Right atrium auricular region (tissue), 2 donors: ENCODE data around the gene SPG21. TPM values are rescaled to one million over a fixed set of nuclear protein-coding genes. Genes with fewer than 3 reads are reported as not detected.

Experiments
- DNase-seq: peaks from one replicate; pipeline ENCODE4 v3.0.0-alpha.2; 2019; ENCODE audit warnings: low spot score
- H3K27ac ChIP-seq, 2 donors: fragments of 200-600 bp; sonication (generic); 1 replicate in 1 of 2; 2 replicates in 1 of 2; pipeline ENCODE4 v1.5.1; 2016 to 2019
- H3K27me3 ChIP-seq, 2 donors: fragments of 200-600 bp; sonication (generic); one replicate each; pipeline versions ENCODE4 v1.5.1 to v1.6.0; 2017 to 2019
- H3K36me3 ChIP-seq: fragments of 200-600 bp; sonication (generic); one replicate; pipeline ENCODE4 v1.5.1; 2016
- H3K4me1 ChIP-seq, 2 donors: fragments of 200-600 bp; sonication (generic); one replicate each; pipeline versions ENCODE4 v1.5.1 to v1.6.0; 2017 to 2019
- H3K4me3 ChIP-seq, 2 donors: fragments of 200-600 bp; sonication (generic); 1 replicate in 1 of 2; 2 replicates in 1 of 2; pipeline ENCODE4 v1.5.1; 2017 to 2019; ENCODE audit warnings: mild to moderate bottlenecking in 1 of 2, moderate library complexity in 1 of 2
- H3K9me3 ChIP-seq, 2 donors: fragments of 200-600 bp; sonication (generic); one replicate each; pipeline ENCODE4 v1.5.1; 2019
- total RNA-seq, 2 donors: library from RNA; depleted of rRNA; stranded (reverse); fragments of >200 nt; gene quantifications; one replicate each; pipeline ENCODE4 v1.1.0, GENCODE V29; 2016
- TF ChIP-seq, protein P1 (sequence below), 2 donors: fragments of 200-600 bp; sonication (generic); IDR thresholded peaks; one replicate each; pipeline ENCODE4 v1.5.1; 2019; ENCODE audit warnings: antibody characterized with exemption in 2 of 2

SPG21 gene
- total RNA-seq, 2 donors from 2014 or later: 48.8 to 52.8 TPM

DNA sequence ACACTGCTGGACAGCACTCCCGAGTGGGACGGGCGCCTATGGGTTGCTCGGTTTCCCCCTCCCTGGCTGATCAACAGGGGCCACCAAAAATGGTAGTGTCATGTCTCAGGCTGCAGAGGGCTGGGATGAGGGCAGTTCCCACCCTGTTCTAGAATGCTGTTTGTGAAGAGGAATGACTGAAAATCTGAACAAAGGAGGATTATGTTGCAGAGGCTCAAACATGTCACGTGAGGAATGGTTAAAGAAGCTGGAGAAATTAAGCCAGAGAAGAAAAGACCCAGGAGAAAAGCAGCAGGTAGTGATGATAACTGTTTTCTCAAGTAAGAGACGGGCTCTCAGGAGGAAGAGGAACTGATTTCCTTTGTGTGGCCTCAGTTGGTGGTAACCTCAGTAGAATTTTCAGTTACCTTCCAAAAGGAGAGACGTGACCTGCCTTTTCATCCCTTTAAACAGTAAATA, 10.4 kb downstream of the SPG21 start:
- no peaks in the 10 kb centered on the region for H3K9me3 ChIP-seq
- peaks cover 44% of the 10 kb centered on the region for H3K36me3 ChIP-seq
- no peak for DNase-seq
- H3K4me3 ChIP-seq: no peak overlapping the region
- no peaks in the 10 kb centered on the region for H3K4me1 ChIP-seq
- TF ChIP-seq, protein P1, sequence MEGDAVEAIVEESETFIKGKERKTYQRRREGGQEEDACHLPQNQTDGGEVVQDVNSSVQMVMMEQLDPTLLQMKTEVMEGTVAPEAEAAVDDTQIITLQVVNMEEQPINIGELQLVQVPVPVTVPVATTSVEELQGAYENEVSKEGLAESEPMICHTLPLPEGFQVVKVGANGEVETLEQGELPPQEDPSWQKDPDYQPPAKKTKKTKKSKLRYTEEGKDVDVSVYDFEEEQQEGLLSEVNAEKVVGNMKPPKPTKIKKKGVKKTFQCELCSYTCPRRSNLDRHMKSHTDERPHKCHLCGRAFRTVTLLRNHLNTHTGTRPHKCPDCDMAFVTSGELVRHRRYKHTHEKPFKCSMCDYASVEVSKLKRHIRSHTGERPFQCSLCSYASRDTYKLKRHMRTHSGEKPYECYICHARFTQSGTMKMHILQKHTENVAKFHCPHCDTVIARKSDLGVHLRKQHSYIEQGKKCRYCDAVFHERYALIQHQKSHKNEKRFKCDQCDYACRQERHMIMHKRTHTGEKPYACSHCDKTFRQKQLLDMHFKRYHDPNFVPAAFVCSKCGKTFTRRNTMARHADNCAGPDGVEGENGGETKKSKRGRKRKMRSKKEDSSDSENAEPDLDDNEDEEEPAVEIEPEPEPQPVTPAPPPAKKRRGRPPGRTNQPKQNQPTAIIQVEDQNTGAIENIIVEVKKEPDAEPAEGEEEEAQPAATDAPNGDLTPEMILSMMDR (IDR thresholded peaks at IDR 0.05): no peak
- no peak overlapping the region for H3K27ac ChIP-seq
- H3K27me3 ChIP-seq: no peaks in the 10 kb centered on the region

DNA sequence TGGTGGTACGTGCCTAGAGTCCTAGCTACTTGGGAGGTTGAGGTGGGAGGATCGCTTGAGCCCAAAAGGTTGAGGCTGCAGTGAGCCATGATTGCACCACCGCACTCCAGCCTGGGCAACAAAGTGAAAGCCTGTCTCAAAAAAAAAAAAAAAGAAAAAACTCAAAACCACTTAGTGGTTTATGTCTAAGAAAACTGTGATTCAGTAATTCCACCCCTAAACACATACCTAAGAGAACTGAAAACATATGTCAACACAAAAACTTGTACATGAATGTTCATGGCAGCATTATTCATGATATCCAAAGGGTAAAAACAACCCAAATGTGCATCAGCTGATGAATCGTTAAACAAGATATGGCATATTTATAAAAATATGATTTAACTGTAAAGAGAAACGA, 14.3 kb downstream of the SPG21 start:
- H3K36me3 ChIP-seq: peaks cover 74% of the 10 kb centered on the region
- TF ChIP-seq, protein P1 (IDR thresholded peaks at IDR 0.05): no peak
- DNase-seq: no peak
- no peaks in the 10 kb centered on the region for H3K27me3 ChIP-seq
- H3K27ac ChIP-seq: no peak overlapping the region
- no peaks in the 10 kb centered on the region for H3K4me1 ChIP-seq
- H3K4me3 ChIP-seq: no peak overlapping the region
- H3K9me3 ChIP-seq: no peaks in the 10 kb centered on the region

DNA sequence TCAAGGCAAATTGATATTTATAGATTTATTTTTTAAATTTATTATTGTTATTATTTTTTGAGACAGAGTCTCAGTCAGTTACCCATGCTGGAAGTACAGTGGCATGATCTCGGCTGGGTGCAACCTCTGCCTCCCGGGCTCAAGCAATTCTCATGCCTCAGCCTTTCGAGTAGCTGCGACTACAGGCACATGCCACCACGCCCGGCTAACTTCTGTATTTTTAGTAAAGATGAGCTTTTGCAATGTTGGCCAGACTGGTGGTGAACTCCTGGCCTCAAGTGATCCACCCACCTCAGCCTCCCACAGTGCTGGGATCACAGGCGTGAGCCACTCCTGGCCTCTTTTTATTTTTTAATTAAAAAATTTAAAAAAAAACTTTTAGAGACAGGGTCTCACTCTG, 19.0 kb downstream of the SPG21 start:
- TF ChIP-seq, protein P1 (IDR thresholded peaks at IDR 0.05): no peak
- Histone ChIP-seq H3K4me3 (no peak overlapping the region), H3K9me3 (no peaks in the 10 kb centered on the region), H3K4me1 (no peaks in the 10 kb centered on the region), H3K27me3 (no peaks in the 10 kb centered on the region), H3K27ac (no peak overlapping the region), H3K36me3 (peaks cover 80% of the 10 kb centered on the region)
- no peak for DNase-seq

DNA sequence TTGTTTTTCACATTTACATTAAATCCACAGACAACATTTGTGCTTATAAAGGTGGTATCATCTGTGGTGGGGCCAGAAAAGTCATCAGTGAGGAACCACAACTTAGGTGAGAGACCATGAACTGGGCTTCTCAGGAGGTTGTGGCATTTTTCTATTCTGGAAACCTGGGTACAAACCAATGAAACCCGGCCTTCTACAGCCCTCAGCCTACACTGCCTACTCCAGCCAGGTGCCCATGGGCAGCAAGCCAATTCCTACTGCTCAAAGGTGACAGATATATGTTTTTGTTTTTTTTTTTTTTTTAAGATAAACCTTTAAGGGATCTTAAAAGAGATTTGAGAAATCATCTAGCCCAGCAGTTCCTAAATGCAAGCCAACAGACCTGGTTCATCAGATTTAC, 20.3 kb downstream of the SPG21 start:
- Histone ChIP-seq H3K27me3 (no peaks in the 10 kb centered on the region), H3K4me1 (no peaks in the 10 kb centered on the region), H3K9me3 (no peaks in the 10 kb centered on the region), H3K4me3 (no peak overlapping the region), H3K27ac (no peak overlapping the region), H3K36me3 (peaks cover 83% of the 10 kb centered on the region)
- TF ChIP-seq, protein P1 (IDR thresholded peaks at IDR 0.05): no peak
- no peak for DNase-seq

DNA sequence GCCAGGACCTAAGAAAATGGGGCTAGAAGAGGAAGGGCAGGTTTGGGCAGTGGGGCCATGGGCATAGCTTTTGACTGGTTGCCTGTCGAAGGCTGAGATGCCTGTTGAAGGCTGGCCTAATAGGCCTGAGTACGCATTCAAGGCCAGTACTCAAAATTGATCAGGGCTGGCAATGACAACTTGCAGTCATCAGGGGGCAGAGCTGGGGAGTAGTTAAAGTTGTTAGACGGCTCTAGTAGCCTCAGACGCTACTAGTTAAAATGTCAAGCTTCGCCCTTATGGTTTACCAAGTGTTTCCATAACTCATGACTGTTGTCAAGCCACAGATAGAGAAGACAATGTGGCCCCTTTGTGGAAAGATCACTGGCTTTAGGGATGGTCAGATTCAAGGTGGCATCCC, 28.7 kb downstream of the SPG21 start:
- DNase-seq: no peak
- Histone ChIP-seq H3K36me3 (peaks cover 84% of the 10 kb centered on the region), H3K4me1 (no peaks in the 10 kb centered on the region), H3K9me3 (no peaks in the 10 kb centered on the region), H3K27me3 (no peaks in the 10 kb centered on the region), H3K4me3 (no peak overlapping the region), H3K27ac (no peak overlapping the region)
- TF ChIP-seq, protein P1 (IDR thresholded peaks at IDR 0.05): no peak

DNA sequence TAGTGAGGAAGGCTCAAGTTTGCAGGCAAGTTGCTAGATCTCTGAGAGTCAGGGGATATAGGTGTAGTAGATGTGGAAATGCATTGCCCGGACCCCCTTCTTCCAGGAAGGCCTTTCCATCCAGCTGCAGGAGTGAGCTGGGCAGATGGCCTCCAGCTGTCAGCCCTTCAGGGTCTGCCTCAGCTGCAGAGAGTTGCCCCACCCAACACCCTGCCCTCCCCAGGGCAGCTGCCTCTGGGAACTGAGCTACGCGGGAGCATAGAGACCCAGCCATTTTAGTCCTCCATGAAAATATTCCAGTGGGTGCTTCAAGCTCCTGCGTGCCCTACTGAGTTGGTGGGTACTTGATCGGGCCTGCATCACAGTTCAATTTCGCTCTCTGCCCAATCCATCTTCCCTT, 29.6 kb downstream of the SPG21 start:
- Histone ChIP-seq H3K36me3 (peaks cover 85% of the 10 kb centered on the region), H3K4me1 (no peaks in the 10 kb centered on the region), H3K27me3 (no peaks in the 10 kb centered on the region), H3K9me3 (no peaks in the 10 kb centered on the region), H3K4me3 (no peak overlapping the region), H3K27ac (no peak overlapping the region)
- DNase-seq: no peak
- TF ChIP-seq, protein P1 (IDR thresholded peaks at IDR 0.05): no peak
